H1 (cell line): Measurements from ENCODE around the gene FAM83G.

ENCODE experiments used
- BACH1 ChIP-seq: IDR thresholded peaks from 2 replicates; pipeline ENCODE4 v1.6.1; 2012; ENCODE audit warnings: low read length, improper control_type of control experiment
- GABPA ChIP-seq: IDR thresholded peaks from 2 replicates; pipeline ENCODE4 v1.6.1; 2011; ENCODE audit warnings: mild to moderate bottlenecking, low read length, moderate library complexity, borderline replicate concordance; ENCODE audit not compliant: insufficient read depth
- HDAC2 ChIP-seq, 2 experiments: fragments of 300-600 bp in 1 of 2; sonication (generic) in 1 of 2; IDR thresholded peaks; 2 replicates each; pipeline ENCODE4 v1.6.1; 2011 to 2012; ENCODE audit warnings: low read depth in 2 of 2, low read length in 2 of 2, mild to moderate bottlenecking in 2 of 2, moderate library complexity in 2 of 2, borderline replicate concordance in 1 of 2, inconsistent platforms in 1 of 2
- JUN ChIP-seq: IDR thresholded peaks from 2 replicates; pipeline ENCODE4 v1.6.1; 2011; ENCODE audit warnings: low read depth, mild to moderate bottlenecking, improper control_type of control experiment, low read length
- JUND ChIP-seq: IDR thresholded peaks from 2 replicates; pipeline ENCODE4 v1.6.1; 2011; ENCODE audit warnings: mild to moderate bottlenecking, improper control_type of control experiment, low read length
- NRF1 ChIP-seq: IDR thresholded peaks from 2 replicates; pipeline ENCODE4 v1.6.1; 2011; ENCODE audit warnings: mild to moderate bottlenecking, low read depth, low read length, improper control_type of control experiment
- POLR2A ChIP-seq, 2 experiments: IDR thresholded peaks; 1 replicate in 1 of 2; 2 replicates in 1 of 2; pipeline ENCODE4 v1.6.1; 2011; ENCODE audit warnings: low read depth in 2 of 2, low read length in 2 of 2, mild to moderate bottlenecking in 2 of 2; ENCODE audit errors: control extremely low read depth in 1 of 2
- POU5F1 ChIP-seq: IDR thresholded peaks from 2 replicates; pipeline ENCODE4 v1.6.1; 2011; ENCODE audit warnings: low read depth, mild to moderate bottlenecking, low read length, moderate library complexity
- SIX5 ChIP-seq: IDR thresholded peaks from 2 replicates; pipeline ENCODE4 v1.6.1; 2011; ENCODE audit warnings: mild to moderate bottlenecking, low read depth, low read length
- SP1 ChIP-seq: IDR thresholded peaks from 2 replicates; pipeline ENCODE4 v1.6.1; 2011; ENCODE audit warnings: low read depth, low read length
- SP4 ChIP-seq: IDR thresholded peaks from 2 replicates; pipeline ENCODE4 v1.6.1; 2012; ENCODE audit warnings: low read length, inconsistent platforms
- SRF ChIP-seq: IDR thresholded peaks from 2 replicates; pipeline ENCODE4 v1.6.1; 2011; ENCODE audit warnings: mild to moderate bottlenecking, low read depth, low read length, moderate library complexity
- TF ChIP-seq, protein P1 (sequence below), 3 experiments: IDR thresholded peaks; 1 replicate in 2 of 3; 2 replicates in 1 of 3; pipeline versions ENCODE4 v1.5.1 to v1.6.1; 2011; ENCODE audit warnings: low read length in 3 of 3, mild to moderate bottlenecking in 3 of 3, inconsistent platforms in 2 of 3, low read depth in 1 of 3, moderate library complexity in 1 of 3; ENCODE audit not compliant: insufficient read depth in 1 of 3; ENCODE audit errors: control extremely low read depth in 1 of 3

DNA sequence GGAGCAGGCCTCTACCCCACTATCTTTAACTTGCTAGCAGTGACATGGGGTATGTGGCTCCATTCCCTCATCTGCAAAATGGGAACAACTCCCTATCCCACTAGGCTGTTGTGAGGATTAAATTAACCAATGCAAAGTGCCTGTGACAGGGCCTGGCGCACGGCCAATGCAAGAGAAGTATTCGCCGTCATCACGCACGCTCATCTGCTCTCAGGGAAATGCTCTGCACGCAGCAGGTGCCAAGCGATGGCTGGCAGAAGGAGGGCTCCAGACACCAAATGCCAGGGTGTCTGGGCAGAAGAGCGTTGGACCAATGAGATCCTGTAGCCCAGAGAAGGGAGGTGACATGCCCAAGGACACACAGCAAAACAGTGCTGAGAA lies 17.3 kb downstream of the FAM83G start:
- TF ChIP-seq JUND (no peak), SIX5 (no peak), SP4 (no peak), POLR2A (IDR thresholded peaks at IDR 0.05; ENCODE audit: control extremely low read depth in 1 of 2, low read depth in 2 of 2, low read length in 2 of 2) (no peak), BACH1 (no peak), SP1 (no peak), JUN (no peak), SRF (no peak), NRF1 (no peak), POU5F1 (no peak), GABPA (no peak), HDAC2 (IDR thresholded peaks at IDR 0.05; ENCODE audit: borderline replicate concordance in 1 of 2, low read depth in 2 of 2, low read length in 2 of 2) (no peak)
- TF ChIP-seq, protein P1, sequence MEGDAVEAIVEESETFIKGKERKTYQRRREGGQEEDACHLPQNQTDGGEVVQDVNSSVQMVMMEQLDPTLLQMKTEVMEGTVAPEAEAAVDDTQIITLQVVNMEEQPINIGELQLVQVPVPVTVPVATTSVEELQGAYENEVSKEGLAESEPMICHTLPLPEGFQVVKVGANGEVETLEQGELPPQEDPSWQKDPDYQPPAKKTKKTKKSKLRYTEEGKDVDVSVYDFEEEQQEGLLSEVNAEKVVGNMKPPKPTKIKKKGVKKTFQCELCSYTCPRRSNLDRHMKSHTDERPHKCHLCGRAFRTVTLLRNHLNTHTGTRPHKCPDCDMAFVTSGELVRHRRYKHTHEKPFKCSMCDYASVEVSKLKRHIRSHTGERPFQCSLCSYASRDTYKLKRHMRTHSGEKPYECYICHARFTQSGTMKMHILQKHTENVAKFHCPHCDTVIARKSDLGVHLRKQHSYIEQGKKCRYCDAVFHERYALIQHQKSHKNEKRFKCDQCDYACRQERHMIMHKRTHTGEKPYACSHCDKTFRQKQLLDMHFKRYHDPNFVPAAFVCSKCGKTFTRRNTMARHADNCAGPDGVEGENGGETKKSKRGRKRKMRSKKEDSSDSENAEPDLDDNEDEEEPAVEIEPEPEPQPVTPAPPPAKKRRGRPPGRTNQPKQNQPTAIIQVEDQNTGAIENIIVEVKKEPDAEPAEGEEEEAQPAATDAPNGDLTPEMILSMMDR (IDR thresholded peaks at IDR 0.05; ENCODE audit: control extremely low read depth in 1 of 3, insufficient read depth in 1 of 3, low read depth in 1 of 3, low read length in 3 of 3) = no peak
